ENCODE data around the gene EXOC6B. TPM values are rescaled to one million over a fixed set of nuclear protein-coding genes. Genes with fewer than 3 reads are reported as not detected.
"Not testable (repeated sequence)": the region's sequence is repeated elsewhere in the genome, so short reads cannot be mapped to it uniquely, and the experiment has no call there.

The EXOC6B gene
- total RNA-seq, 1 experiment from 2014 or later = 8.4 TPM

DNA sequence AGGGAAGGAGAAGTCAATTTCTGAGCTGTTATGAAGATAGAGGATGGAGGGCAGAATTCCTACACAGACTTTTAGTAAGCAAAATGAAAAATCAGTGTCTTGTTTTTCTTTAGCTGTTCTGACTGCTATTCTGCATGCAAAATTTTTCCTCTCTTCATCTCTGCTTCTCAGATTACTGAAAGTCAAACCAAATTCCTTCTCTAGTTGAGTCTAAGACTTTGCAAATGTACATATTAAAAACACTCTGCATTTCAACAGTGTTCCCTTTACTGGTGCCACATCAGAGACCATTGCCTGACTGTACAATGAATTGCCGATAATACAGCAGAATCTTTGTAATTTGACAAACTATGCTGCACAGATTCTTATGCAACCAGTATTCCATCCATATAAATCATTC is 198.8 kb downstream of the EXOC6B start:
- DNase-seq (ENCODE audit: extremely low read depth, low read depth) = no peak

DNA sequence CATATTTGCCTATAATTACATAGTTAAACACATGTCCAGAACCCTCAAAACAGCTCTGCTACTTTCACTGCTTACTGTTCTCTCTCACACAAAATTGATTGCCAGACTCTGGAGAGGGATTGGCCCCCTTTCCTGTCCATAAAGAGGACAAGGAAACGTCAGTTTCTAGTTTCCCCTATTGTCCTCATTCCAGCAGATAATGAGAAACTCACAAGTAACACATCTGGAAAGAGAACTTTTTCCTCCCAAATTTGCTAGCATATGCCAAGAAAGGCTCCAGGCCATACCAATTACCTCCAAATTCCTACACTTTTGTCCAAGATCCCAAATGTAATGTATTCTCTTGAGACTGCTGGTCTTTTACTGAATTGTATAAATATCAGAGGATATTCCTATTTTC is 200.5 kb downstream of the EXOC6B start:
- no peak for DNase-seq (ENCODE audit: extremely low read depth, low read depth)

DNA sequence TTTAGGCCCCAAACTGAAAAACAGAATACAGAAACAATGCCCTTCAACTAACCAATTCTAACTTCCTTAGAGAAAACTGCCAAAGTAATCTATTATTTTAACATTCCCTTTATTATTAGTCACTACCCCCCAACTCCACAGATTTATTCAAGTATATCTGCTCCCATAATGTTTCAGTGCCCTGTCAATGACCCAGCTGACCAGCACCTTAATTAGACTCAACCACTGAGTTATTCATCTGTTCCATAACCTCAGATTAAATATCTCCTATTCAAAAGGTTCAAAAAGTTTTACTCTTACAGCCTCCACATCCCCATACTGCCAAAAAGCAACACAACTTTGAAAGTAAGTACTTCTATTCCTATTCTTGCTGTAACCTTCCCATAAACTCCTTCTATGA is 202.4 kb downstream of the EXOC6B start:
- DNase-seq (ENCODE audit: extremely low read depth, low read depth) = no peak

DNA sequence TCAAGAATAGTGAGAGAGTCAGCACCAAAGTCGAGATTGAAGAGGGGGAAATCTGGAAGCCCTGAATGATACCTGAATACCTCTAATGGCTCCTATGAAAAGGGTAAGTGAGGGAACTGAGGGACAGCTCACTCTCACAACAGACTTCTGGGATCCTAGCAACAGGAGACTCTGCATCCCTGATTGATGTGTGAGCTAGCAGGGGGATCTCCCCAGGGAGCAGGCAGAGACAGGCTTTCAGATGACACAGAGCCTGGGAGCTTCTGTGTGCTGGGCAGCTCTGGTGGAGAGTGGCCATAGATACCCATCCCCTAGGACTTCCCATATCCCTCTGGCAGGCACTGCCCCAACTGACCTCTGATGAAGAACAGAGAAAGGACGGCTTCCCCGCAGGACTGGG is 206.2 kb downstream of the EXOC6B start:
- DNase-seq (ENCODE audit: extremely low read depth, low read depth) = no peak

DNA sequence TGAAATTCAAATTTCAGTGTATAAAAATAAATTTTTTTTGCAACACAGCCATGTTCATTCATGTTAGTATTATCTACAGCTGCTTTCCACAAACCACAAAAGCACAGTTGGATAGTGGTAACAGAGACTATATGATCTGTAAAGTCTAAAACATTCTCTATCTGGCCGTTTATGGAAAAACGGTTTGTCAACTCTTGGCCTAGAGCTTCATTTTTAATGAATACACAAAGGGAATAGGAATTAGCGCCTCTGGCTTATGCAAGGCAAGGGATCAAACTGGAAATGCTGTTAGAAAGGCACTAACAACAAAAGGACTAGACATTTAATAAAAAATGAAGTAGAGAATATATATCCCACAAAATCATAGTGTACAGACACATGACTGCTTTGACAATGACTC is 211.9 kb downstream of the EXOC6B start:
- no peak for DNase-seq (ENCODE audit: extremely low read depth, low read depth)

DNA sequence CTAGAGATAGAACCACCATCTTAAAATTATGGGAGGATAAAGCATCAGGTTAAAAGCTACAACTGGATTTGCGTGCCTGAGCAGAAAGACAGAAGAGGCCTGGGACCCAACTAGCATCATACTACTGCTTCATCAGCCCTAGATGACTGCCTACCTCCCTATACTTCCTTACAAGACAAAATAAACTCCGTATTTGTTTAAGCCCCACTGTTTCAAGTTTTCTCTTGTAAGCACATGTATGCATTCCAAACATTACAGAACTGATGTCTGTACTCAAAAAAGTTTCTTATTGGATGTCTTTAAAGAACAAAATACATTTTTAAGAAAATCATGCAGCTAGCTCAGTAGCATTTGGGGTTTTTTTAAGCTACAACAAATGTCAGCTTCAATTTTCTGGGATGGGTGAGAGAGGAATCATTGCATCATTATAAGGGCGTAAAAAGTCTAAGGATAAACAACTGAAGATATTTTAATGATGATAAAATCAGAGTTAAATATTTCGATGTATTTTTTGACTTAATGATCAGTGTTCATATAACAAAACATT is 213.1 kb downstream of the EXOC6B start:
- no peak for DNase-seq (ENCODE audit: extremely low read depth, low read depth)

DNA sequence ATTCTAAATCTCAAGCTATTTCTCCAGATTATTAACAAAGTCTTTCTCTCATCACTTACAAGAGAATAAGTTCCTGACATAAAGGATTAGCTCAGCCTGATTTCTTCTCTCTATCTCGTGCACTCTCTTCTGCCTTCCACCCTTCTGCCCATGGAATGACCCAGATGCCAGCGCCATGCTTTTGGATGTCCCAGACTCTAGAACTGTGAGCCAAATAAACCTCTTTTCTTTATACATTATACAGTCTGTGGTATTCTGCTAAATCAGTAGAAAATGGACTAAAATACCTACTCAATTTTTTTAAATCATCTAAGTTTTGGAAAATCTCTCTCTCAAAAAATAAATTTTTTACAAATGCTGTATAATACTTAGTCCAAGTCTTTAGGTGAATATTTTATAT is 218.6 kb downstream of the EXOC6B start:
- DNase-seq (ENCODE audit: extremely low read depth, low read depth) = no peak

DNA sequence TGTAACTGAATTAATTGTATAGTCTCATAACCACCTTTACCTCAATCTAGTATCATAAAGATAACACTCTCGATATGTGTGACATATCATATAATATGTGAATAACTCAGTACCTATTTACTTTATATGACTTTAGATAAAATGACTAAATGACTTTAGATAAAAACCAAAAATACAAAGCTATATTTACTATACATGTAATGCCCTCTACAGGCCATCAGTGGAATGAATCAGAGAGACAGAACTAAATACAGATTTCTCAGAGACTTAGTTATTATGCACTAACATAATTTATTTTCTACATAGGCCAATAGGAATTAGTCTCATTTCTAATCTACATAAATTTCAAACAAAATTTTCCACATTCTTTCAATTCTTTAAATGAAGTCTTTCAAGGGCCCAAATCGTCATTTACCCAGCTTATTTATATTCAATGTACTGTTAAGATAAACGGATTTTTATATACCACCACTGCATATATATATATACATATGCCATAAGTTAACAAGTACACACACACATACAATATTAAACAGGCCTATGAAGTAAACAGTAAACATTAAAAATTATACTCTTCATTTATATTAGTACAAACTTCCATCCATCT is 219.9 kb downstream of the EXOC6B start:
- peak; percentile 21 for DNase-seq (ENCODE audit: extremely low read depth, low read depth)

DNA sequence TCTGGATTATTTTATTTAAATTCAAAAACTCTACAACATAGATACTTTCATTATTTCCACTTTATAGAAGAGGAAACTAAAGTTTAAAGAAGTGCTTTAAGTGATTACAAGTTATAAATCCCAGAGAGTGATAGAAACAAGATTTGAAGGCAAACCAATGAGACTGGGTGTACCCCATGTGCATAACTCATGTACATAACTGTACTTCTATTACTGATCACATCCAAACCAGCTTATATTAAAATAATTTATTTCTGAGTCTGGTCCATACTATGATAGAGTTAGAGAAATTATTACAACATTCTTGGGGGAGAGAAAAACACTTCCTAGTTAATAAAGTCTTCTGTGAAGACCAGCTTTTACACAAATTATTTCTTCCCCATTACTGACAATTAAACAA is 221.4 kb downstream of the EXOC6B start:
- DNase-seq (ENCODE audit: extremely low read depth, low read depth) = no peak

DNA sequence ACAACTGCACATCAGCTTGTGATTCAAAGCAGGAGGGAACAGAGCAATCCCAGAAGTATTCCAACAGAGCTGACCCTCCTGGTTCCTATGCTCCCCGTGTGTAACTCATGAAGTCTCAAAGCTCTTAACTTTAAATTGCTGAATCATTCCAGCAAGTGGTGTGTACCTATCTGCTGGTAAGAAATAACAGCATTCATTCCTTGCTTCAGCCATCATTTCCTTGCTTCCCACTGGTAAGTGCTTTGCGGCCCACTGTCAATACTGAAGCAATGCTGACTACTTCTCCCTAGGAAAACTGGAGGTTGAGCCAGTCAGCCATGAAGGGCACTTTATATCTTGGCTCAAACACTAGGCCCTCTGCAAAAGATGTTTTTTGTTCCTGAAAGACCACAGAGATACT is 222.4 kb downstream of the EXOC6B start:
- peak; percentile 9 for DNase-seq (ENCODE audit: extremely low read depth, low read depth)

DNA sequence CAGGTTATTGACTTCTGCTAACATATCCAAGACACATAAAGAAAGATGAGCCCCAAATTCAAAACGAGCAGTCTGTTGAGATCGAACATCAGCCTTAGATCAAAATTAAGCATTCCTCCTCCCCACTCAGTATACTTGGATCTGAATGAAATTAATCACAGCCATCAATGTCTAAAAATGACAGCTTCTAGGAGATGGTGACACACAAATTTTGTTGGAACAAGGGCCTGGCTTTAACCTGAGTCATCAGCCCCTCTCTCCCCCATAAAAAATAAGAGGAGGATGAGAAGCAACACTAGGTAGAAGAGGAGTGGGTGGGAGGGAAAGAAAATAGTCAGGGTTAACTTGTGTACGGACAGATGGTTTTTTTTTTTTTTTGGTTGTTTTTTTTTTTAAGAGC is 223.1 kb downstream of the EXOC6B start:
- no peak for DNase-seq (ENCODE audit: extremely low read depth, low read depth)

DNA sequence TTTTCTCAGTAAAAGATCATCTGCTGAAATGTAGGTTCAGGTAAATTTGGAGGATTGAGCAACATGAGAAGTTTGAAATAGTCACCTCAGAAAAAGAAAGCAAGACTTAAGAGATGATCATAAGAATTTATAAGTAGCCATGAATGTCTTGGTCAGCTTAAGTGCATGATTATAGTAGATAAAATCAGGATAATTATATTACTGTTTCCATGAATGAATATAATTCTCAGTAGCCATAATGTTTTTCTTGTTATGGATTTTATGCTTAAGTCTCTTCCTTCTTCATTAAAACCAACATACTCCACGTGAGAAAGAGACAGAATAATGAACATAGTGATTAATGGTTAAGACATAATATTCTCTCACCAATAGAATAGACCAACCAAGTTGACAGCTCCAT is 223.7 kb downstream of the EXOC6B start:
- no peak for DNase-seq (ENCODE audit: extremely low read depth, low read depth)

DNA sequence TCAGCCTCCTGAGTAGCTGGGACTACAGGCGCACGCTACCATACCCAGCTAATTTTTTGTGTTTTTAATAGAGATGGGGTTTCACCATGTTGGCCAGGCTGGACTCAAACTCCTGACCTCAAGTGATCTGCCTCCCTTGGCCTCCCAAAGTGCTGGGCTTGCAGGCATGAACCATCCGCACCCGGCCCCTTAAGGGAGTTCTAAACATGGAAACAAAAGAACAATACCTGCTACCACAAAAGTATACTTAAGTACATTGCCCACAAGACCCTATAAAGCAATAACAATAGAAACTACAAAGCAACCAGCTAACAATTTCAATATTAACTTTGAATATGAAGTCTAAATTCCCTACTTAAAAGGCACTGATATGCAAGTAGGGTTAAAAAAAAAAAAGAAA is 242.0 kb downstream of the EXOC6B start:
- not testable (repeated sequence) for DNase-seq (ENCODE audit: extremely low read depth, low read depth)

DNA sequence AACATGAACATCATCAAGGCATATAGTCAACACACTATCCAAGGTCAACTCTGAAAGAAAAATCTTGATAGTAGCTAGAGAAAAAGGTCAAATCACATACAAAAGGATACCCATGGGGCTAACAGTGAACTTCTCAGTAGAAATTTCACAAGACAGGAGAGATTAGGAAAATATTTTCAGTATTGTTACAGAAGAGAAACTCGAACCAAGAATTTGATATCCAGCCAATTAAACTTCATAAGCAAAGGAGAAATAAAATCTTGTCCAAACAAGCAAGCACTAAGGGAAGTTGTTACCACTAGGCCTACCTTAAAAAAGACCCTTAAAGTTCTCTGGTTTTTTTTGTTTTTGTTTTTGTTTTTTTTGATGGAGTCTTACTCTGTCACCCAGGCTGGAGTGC is 242.5 kb downstream of the EXOC6B start:
- DNase-seq (ENCODE audit: extremely low read depth, low read depth) = no peak

DNA sequence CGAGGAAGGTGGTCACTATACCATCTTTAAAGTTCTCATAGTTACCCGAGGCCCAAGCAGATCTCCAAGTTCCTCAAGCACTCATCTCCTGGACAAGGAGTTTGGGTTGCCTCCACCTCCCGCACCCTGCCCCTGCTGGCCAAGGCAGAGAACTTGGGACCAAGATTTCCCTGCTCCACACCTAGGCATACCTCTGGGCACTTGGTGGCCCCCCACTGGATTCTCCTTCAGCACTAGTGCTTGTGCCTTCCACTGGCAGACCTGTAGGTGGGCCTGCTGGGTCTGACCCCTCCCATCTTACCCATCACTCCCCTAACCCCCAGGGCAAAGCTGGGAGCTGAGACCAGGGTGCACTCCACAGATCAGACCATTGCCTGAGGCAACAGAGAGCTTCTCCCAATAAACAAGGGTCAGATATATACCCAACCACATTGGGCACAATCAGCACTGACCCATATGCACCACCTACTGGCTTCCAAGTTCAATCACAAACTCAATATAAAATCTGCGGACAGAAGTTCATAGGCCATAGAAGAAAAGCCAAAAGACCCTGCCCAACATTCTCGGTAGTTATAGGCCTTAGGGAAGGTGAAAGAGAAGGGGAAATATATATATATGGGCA is 244.2 kb downstream of the EXOC6B start:
- no peak for DNase-seq (ENCODE audit: extremely low read depth, low read depth)

DNA sequence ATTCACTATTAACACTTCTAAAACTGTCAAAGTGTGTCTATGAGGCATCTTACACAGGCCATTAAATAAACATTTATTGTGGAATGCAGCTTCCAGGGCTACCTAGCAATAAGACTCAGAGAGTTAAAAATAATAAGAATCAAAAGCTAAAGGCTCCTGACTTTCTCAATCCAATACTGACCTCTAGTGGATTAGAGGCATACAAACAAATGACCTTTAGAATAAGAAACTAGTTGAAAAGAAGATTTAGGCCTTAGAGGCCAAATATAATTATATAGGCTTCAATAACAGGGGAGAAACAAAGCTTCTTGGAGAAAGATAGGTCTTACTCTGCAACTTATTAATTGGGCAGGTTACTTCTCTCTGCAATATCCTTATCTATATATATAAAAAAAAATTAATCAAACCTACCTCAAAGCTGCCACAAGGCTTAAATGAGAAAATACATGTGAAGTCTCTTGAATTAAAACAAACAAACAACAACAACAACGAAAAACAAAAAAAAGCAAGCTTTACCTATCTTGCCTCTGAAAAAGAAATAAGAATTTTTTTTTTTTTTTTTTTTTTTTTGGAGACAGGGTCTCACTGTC is 246.1 kb downstream of the EXOC6B start:
- DNase-seq (ENCODE audit: extremely low read depth, low read depth) = peak; percentile 54

DNA sequence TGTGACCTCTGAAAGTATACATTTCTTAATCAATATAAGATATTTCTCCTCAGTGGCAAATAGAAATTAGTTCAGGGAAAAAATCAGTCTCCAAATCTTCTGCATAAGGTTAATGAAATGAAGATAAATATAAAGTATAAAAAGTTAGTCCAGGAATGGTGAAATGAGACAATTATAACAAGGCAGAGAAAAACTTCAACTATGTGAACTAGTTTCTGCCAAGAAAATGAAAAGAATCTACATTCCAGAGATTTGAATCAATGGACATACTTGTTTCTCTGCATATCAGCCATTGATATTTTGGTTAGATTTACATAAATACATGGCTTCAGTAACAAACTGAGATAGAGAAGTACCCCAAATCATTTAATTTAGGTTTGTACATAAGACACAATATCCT is 249.0 kb downstream of the EXOC6B start:
- DNase-seq (ENCODE audit: extremely low read depth, low read depth) = no peak

DNA sequence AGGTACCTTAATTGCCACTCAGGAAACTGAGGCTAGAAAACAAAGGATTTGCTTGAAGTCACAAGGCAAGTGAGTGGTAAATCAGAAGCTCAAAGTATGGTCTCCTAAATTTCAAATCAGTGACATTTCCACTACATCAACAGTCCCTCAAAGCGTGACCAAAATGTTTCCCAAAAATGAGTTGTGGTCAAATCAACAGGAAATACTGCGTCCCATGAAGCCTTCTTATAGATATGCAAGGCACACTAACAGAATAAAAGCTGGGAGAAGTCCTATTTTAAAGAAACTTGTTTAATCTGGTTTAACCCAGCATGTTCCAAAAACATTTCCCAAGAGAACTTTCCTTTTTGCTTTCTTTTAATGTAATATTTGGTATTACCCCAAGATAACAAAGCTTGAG is 249.4 kb downstream of the EXOC6B start:
- no peak for DNase-seq (ENCODE audit: extremely low read depth, low read depth)

DNA sequence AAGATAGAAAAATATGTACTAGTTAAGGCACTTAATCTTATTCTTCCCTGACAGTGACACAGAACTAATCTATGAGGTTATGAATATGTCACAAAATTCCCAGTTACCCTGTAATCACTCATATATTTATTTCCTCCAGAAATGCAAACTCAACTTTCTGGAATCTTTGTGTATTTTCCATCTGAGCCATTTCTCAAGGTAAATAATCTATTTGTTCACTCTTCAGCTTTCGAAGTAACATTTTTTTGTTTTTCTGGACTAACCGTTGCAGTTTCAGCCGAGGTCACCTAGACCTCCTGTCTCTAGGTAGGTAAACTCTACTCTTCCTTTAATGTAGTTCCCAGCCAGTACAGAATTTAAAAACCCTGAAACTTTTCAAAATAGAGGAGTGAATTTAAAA is 250.9 kb downstream of the EXOC6B start:
- DNase-seq (ENCODE audit: extremely low read depth, low read depth) = no peak

DNA sequence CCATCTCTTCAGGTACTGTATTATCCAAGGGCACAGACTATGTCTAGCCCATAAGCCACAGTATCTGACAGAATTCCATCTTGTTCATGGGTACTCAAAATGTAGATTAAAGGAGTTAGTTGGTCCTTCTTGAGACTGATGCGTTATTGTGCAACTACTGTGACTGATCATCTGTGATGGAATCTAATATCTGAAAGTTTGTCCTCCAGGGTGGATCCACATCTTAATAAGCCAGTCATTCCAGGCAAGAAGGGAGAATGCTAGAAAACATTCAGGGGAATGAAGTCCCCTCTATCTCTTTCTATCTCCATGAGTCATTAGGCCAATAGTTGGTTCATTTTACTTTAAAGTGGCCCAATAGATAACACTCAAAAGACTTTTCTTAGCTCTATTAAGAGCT is 252.6 kb downstream of the EXOC6B start:
- DNase-seq (ENCODE audit: extremely low read depth, low read depth) = no peak

DNA sequence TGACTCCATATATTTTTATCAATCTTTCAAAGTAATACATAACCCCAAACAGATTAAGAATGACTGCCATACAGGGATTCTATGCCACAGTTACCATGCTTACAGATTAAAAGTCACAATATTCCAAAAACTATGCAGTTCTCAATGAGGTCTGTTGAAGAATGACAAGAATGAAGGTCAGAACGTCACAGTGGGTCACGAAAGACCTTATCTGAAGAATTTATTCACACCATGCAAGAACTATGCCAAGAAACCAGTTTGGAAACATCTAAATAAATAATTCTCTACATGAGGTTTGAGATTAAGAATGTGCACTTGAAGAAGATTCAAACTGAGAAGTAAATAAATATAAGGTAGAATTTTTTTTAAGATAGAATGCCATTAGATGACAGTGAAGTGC is 253.3 kb downstream of the EXOC6B start:
- DNase-seq (ENCODE audit: extremely low read depth, low read depth) = no peak

DNA sequence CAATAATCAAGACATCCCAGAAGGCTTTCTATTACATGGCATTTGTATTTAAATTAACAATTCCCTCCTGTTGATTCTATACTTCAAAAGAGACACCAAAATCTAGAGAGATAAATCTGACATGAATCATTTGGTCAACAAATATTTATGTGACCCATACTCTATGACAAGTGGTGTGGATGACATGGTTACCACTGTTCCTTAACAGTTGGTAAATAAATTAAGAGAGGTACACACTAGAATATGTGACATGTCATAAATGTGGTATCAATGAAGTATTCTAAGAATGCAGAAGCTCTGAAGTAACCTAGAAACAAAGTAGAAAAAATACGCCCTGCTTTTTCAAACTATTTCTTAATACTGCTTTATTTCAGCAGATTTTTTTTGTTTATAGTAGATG is 255.4 kb downstream of the EXOC6B start:
- no peak for DNase-seq (ENCODE audit: extremely low read depth, low read depth)
